Omental fat pad (tissue), 4 donors: ENCODE data around the gene ESPN. TPM values are rescaled to one million over a fixed set of nuclear protein-coding genes. Genes with fewer than 3 reads are reported as not detected.

Source experiments
- ATAC-seq: fragments of 150-250 bp; one replicate; pipeline ENCODE4 v1.9.1; 2016; ENCODE audit warnings: mild to moderate bottlenecking, moderate library complexity; ENCODE audit not compliant: low FRiP score
- DNase-seq: peaks from one replicate; pipeline ENCODE4 v3.0.0-alpha.2; 2019; ENCODE audit warnings: low spot score
- CTCF ChIP-seq, 3 donors: fragments of 450-650 bp; IDR thresholded peaks; one replicate each; pipeline ENCODE4 v1.5.1; 2016 to 2017; ENCODE audit warnings: antibody characterized with exemption in 3 of 3, mild to moderate bottlenecking in 3 of 3, moderate library complexity in 2 of 3
- total RNA-seq, 4 donors: library from RNA; depleted of rRNA; stranded (reverse); fragments of >200 nt; gene quantifications; one replicate each; pipeline ENCODE4 v1.1.0, GENCODE V29; 2016

Gene ESPN
- total RNA-seq, 4 donors from 2014 or later: 0.12 TPM; not detected in 3

GRCh38 chr1:6461538-6462411 is 37.2 kb downstream of the ESPN start:
- no peak for DNase-seq
- no peak for TF ChIP-seq CTCF (IDR thresholded peaks at IDR 0.05)
- ATAC-seq: no peak

- ATAC-seq (no peak), DNase-seq (no peak)
- TF ChIP-seq CTCF (IDR thresholded peaks at IDR 0.05): no peak
These were observed 38.0 kb downstream of the ESPN start for GRCh38 chr1:6462412-6463119.

GRCh38 chr1:6463120-6463412 is 38.5 kb downstream of the ESPN start:
- ATAC-seq (no peak), DNase-seq (no peak)
- no peak for TF ChIP-seq CTCF (IDR thresholded peaks at IDR 0.05)

- DNase-seq: no peak
These were observed 39.9 kb downstream of the ESPN start for GRCh38 chr1:6464514-6464836.

GRCh38 chr1:6464915-6465314 is 40.3 kb downstream of the ESPN start:
- DNase-seq (no peak), ATAC-seq (no peak)
- TF ChIP-seq CTCF (IDR thresholded peaks at IDR 0.05): no peak

More at GRCh38 chr1:6464514-6464836, 39.9 kb downstream of the ESPN start:
- TF ChIP-seq CTCF (IDR thresholded peaks at IDR 0.05): no peak
- ATAC-seq: no peak

- ATAC-seq: no peak
- TF ChIP-seq CTCF (IDR thresholded peaks at IDR 0.05): no peak
- DNase-seq: no peak
These were observed 41.0 kb downstream of the ESPN start for GRCh38 chr1:6465461-6466005.
